ENCODE data around the gene C9orf57.

- TF ChIP-seq POLR2AphosphoS5 (IDR thresholded peaks at IDR 0.05): no peak
- no peak for TF ChIP-seq POLR2A (IDR thresholded peaks at IDR 0.05)
These were observed 22.1 kb upstream of the C9orf57 start for GRCh38 chr9:72082536-72082935.
